Activated naive CD8-positive, alpha-beta T cell treated with anti-CD3 and anti-CD28 coated beads, Interleukin-2, amount 50 U/mL, for 24 hours (primary cell): ENCODE measurements around the gene GLRA1.
"Not testable (repeated sequence)": the region's sequence is repeated elsewhere in the genome, so short reads cannot be mapped to it uniquely, and the experiment has no call there.

Source experiments
- ATAC-seq: fragments of 150-1000 bp; cut with Tn5 transposase; one replicate; pipeline ENCODE4 v1.10.0; 2021
- DNase-seq: peaks from one replicate; pipeline ENCODE4 v3.0.0; 2021
- H3K27ac Mint-ChIP-seq: one replicate; pipeline ENCODE4 v1.8.0; 2021; ENCODE audit warnings: mild to moderate bottlenecking, mixed read lengths
- H3K27me3 Mint-ChIP-seq: one replicate; pipeline ENCODE4 v1.8.0; 2021; ENCODE audit warnings: mixed read lengths
- H3K36me3 Mint-ChIP-seq: one replicate; pipeline ENCODE4 v1.8.0; 2021; ENCODE audit warnings: low read depth, mixed read lengths
- H3K4me1 Mint-ChIP-seq: one replicate; pipeline ENCODE4 v1.8.0; 2021; ENCODE audit warnings: mixed read lengths
- H3K4me3 Mint-ChIP-seq: one replicate; pipeline ENCODE4 v1.8.0; 2021; ENCODE audit warnings: mild to moderate bottlenecking, moderate library complexity, mixed read lengths
- H3K9me3 Mint-ChIP-seq: one replicate; pipeline ENCODE4 v1.8.0; 2021; ENCODE audit warnings: mixed read lengths

Gene GLRA1

DNA sequence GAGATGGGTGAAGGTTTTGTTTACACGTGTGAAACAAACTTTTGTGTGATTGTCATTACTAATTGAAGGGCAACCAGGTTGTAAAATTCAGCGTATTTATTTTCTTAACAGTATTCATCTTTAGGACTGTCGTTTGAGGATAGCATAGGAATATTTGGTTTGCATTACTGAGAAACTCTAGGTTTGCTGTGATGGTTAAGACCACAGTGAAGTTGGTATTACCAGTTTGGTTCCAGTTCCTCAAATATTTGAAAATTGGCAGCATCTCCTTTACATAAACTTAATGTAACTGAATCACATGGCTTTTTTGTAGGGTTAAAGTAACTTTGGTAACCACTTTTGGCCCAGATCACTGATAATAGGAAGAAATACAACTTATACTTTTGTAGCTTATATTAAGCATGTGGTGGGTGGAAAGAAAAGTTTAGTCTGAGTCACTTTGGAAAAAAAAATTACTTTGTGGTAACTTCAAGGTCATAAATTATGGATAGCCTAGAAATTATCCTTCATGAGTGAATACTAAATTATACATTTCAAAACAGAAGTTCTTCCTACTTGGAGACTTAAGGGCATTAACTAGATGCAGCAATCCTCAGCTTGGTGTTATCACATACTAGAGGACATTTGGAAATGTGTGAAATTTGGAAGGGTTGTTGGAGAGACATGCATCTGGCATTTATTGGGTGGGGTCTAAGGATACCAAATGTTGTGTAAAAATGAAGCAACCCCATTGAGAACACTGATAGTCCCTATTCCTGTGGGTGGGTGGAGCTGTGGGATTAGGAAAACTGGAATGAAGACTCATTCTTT is 119.0 kb downstream of the GLRA1 start:
- no peak for ATAC-seq
- H3K4me3 Mint-ChIP-seq, result no peak overlapping the region
- peak overlapping the region; percentile 68 for H3K27ac Mint-ChIP-seq
- H3K36me3 Mint-ChIP-seq, result peaks cover 74% of the 10 kb centered on the region
- no peak for DNase-seq
- peaks cover 39% of the 10 kb centered on the region for H3K4me1 Mint-ChIP-seq
- no peaks in the 10 kb centered on the region for H3K27me3 Mint-ChIP-seq
- no peaks in the 10 kb centered on the region for H3K9me3 Mint-ChIP-seq

DNA sequence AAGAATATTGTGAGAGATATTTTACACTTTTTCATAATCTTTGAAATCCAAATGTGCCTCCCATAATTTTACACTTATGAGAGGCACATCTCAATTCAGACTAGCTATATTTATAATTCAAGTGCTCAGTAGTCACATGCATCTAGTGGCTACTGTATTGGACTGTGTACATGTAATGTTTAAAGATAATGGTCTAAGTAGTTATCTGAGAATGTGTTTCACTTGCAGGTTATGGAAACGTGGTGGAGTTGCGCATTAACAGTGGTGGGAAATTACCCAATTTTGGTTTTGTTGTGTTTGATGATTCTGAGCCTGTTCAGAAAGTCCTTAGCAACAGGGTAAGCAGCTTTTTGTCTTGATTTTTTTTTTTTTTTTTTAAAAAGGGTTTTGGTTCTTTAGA is 124.1 kb downstream of the GLRA1 start:
- H3K27me3 Mint-ChIP-seq, result no peaks in the 10 kb centered on the region
- ATAC-seq, result peak; percentile 18
- no peak overlapping the region for H3K4me3 Mint-ChIP-seq
- H3K36me3 Mint-ChIP-seq, result peaks cover 69% of the 10 kb centered on the region
- no peak overlapping the region for H3K27ac Mint-ChIP-seq
- no peak for DNase-seq
- no peaks in the 10 kb centered on the region for H3K9me3 Mint-ChIP-seq
- H3K4me1 Mint-ChIP-seq, result peaks cover 49% of the 10 kb centered on the region

DNA sequence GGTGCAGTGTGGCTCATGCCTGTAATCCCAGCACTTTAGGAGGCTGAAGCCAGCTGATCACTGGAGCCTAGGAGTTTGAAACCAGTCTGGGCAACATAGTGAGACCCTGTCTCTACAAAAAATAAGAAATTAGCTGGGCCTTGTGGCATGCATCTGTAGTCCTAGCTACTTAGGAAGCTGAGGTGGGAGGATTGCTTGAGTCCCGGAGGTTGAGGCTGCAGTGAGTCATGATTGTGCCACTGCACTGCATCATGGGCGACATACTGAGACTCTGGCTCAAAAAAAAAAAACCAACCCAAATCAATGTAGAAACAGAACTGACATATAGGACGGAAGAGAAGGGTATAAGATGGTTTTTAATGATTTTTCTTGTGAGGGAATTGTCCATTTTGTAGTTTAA is 125.2 kb downstream of the GLRA1 start:
- Mint-ChIP-seq H3K4me3 (no peak overlapping the region), H3K4me1 (peaks cover 42% of the 10 kb centered on the region), H3K27me3 (no peaks in the 10 kb centered on the region), H3K9me3 (no peaks in the 10 kb centered on the region), H3K27ac (peak overlapping the region; percentile 58), H3K36me3 (peaks cover 65% of the 10 kb centered on the region)
- DNase-seq (peak; percentile 10), ATAC-seq (peak; percentile 58)

DNA sequence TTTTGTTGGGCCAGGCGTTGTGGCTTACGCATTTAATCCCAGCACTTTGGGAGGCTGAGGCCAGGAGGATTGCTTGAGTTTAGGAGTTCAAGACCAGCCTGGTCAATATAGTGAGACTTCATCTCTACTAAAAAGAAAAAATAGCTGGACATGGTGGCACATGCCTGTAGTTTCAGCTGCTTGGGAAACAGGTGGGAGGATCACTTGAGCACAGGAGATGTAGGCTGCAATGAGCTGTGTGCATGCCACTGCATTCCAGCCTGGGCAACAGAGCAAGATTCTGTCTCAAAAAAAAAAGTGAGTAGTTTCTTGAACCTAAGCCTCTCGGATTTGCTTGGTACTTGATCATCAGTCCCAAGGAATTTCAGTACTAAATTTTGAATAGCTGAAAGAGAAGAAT is 126.0 kb downstream of the GLRA1 start:
- DNase-seq, result no peak
- no peaks in the 10 kb centered on the region for H3K27me3 Mint-ChIP-seq
- no peak overlapping the region for H3K4me3 Mint-ChIP-seq
- no peaks in the 10 kb centered on the region for H3K9me3 Mint-ChIP-seq
- peak overlapping the region; percentile 65 for H3K27ac Mint-ChIP-seq
- H3K36me3 Mint-ChIP-seq, result peaks cover 65% of the 10 kb centered on the region
- peaks cover 36% of the 10 kb centered on the region for H3K4me1 Mint-ChIP-seq
- ATAC-seq, result no peak

DNA sequence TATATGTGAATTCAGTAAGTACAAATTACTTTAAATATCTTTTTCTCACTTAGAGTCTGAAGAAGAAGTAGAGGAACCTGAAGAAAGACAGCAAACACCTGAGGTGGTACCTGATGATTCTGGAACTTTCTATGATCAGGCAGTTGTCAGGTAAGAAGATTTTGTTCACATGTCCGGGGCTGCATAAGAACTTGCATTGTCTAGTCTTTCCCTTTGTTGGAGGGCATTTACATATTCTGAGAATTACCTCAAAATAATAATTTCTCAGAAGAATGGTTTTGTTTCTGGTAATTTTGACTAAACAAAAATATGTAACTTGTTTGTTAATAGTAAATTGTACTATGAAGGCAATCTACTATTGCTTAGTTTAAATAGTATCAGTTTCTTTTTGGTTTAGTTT is 129.2 kb downstream of the GLRA1 start:
- Mint-ChIP-seq H3K27me3 (no peaks in the 10 kb centered on the region), H3K27ac (no peak overlapping the region), H3K4me3 (no peak overlapping the region), H3K36me3 (peaks cover 71% of the 10 kb centered on the region), H3K9me3 (no peaks in the 10 kb centered on the region), H3K4me1 (peaks cover 33% of the 10 kb centered on the region)
- ATAC-seq (no peak), DNase-seq (no peak)

DNA sequence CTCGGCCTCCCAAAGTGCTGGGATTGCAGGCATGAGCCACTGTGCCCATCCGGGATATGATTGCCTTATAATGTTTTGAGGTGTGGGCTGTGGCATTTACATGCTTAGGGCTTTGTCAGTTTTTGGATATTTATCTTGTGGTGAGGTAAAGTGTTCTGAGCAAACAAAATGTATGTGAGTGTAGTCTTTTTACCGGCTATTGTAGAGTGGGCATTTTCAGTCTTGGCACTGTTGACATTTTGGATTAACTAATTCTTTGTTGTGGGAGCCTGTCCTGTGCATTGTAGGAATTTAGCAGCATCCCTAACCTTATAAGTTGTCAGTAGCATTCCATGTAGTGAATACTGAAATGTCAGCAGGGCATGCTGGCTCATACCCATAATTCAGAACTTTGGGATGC is 131.3 kb downstream of the GLRA1 start:
- peaks cover 20% of the 10 kb centered on the region for H3K4me1 Mint-ChIP-seq
- ATAC-seq (no peak), DNase-seq (no peak)
- H3K27ac Mint-ChIP-seq, result no peak overlapping the region
- H3K36me3 Mint-ChIP-seq, result peaks cover 70% of the 10 kb centered on the region
- no peaks in the 10 kb centered on the region for H3K9me3 Mint-ChIP-seq
- no peak overlapping the region for H3K4me3 Mint-ChIP-seq
- no peaks in the 10 kb centered on the region for H3K27me3 Mint-ChIP-seq

DNA sequence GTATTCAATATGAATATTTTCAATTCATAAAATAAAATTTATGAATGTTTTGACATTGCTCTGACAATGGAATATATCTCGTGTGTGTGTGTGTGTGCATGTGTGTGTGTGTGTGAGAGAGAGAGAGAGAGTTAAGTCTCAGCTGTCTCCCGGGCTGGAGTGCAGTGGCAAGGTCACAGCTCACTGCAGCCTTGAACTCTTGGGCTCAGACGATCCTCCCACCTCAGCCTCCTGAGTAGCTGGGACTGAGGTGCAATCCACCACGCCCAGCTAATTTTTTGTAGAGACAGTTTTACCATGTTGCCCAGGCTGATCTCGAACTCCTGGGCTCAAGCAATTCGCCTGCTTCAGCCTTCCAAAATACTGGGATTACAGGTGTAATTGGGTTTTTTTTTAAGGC is 136.8 kb downstream of the GLRA1 start:
- DNase-seq (no peak), ATAC-seq (no peak)
- no peaks in the 10 kb centered on the region for H3K9me3 Mint-ChIP-seq
- peaks cover 52% of the 10 kb centered on the region for H3K36me3 Mint-ChIP-seq
- no peaks in the 10 kb centered on the region for H3K27me3 Mint-ChIP-seq
- H3K4me1 Mint-ChIP-seq, result peaks cover 35% of the 10 kb centered on the region
- no peak overlapping the region for H3K4me3 Mint-ChIP-seq
- H3K27ac Mint-ChIP-seq, result no peak overlapping the region

DNA sequence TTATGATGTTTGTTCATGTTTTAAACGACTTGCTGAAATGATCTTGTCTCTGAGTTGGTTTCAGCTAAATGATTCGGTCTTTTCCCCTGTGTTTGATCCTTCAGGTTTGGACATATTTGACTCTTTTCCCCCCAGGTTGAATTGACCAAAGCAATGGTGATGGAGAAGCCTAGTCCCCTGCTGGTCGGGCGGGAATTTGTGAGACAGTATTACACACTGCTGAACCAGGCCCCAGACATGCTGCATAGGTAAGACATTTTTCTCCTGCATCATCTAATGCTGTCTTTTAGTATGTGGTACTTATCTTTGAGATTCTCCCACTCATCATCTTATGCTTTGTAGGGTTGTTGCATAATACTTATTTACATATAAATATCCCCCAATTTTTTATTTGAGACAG is 138.2 kb downstream of the GLRA1 start:
- Mint-ChIP-seq H3K9me3 (no peaks in the 10 kb centered on the region), H3K36me3 (peaks cover 44% of the 10 kb centered on the region), H3K27ac (no peak overlapping the region), H3K4me3 (no peak overlapping the region), H3K27me3 (no peaks in the 10 kb centered on the region), H3K4me1 (peaks cover 45% of the 10 kb centered on the region)
- ATAC-seq (no peak), DNase-seq (no peak)

DNA sequence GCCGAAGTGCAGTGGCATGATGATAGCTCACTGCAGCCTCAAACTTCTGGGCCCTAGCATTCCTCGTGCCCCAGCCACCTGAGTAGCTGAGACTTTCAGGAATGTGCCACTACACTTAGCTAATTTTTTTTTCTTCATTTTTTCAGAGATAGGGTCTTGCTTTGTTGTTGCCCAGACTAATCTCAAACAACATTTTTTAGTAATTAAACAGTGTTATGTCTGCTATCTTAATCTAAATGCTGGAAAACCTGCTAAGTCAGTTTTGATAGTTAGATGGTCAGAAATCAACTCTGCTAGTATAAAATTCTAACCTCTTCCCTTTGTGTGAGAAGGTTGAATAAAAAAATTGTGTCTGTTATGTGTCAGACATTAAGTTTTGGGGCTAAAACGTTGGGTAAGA is 140.5 kb downstream of the GLRA1 start:
- Mint-ChIP-seq H3K4me3 (no peak overlapping the region), H3K27ac (no peak overlapping the region), H3K36me3 (peaks cover 33% of the 10 kb centered on the region), H3K9me3 (no peaks in the 10 kb centered on the region), H3K27me3 (no peaks in the 10 kb centered on the region), H3K4me1 (peaks cover 59% of the 10 kb centered on the region)
- DNase-seq (no peak), ATAC-seq (no peak)

DNA sequence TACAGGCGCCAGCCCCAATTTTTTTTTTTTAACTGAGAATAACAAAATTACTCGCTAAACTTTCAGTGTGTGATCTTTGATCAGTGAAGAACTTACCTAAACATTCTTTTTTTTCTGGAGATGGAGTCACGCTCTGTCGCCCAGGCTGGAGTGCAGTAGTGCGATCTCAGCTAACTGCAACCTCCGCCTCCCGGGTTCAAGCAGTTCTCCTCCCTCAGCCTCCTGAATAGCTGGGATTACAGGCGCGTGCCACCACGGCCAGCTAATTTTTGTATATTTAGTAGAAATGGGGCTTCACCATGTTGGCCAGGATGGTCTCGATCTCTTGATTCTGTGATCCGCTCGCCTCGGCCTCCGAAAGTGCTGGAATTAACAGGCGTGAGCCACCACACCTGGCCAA is 141.0 kb downstream of the GLRA1 start:
- not testable (repeated sequence) for H3K27ac Mint-ChIP-seq, H3K4me3 Mint-ChIP-seq, H3K9me3 Mint-ChIP-seq, H3K27me3 Mint-ChIP-seq, ATAC-seq, DNase-seq
- Mint-ChIP-seq H3K4me1 (peaks cover 64% of the 10 kb centered on the region), H3K36me3 (peaks cover 34% of the 10 kb centered on the region)

DNA sequence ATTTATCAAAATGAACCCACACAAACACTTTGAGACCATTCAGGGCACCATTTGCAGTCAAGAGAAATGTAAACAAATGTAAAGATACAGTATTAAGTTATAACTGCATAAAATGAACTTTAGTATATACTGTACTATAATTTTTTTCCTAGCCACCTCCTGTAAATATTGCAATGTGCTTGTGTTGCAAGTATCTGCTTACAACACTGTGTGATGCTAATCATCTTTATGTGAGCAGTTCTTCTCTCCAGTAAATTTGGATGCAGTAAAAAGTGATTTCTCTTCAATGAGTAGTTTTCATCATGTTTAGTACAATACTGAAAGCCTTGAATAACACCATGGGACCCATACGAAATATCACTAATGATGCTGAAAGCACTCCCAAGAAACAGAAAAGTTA is 143.4 kb downstream of the GLRA1 start:
- Mint-ChIP-seq H3K9me3 (no peaks in the 10 kb centered on the region), H3K27ac (peak overlapping the region; percentile 33), H3K27me3 (no peaks in the 10 kb centered on the region), H3K36me3 (peaks cover 38% of the 10 kb centered on the region), H3K4me3 (no peak overlapping the region), H3K4me1 (peaks cover 83% of the 10 kb centered on the region)
- DNase-seq (no peak), ATAC-seq (no peak)

DNA sequence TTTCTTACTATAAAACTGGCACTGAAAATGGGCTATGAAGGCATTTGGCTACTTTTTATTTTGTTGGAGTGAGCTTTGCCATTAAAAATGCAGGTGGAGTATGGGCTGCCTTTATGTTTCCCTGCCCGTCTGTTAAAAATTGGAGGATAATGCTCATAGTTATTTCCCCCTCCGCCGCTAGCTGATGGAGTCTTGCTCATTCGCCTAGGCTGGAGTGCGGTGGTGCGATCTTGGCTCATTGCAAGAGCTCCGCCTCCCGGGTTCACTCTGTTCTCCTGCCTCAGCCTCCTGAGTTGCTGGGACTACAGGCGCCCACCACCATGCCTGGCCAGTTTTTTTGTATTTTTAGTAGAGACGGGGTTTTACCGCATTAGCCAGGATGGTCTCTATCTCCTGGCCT is 144.3 kb downstream of the GLRA1 start:
- Mint-ChIP-seq H3K27ac (no peak overlapping the region), H3K27me3 (no peaks in the 10 kb centered on the region), H3K36me3 (peaks cover 42% of the 10 kb centered on the region), H3K4me1 (peaks cover 86% of the 10 kb centered on the region), H3K9me3 (no peaks in the 10 kb centered on the region), H3K4me3 (no peak overlapping the region)
- no peak for DNase-seq
- no peak for ATAC-seq

DNA sequence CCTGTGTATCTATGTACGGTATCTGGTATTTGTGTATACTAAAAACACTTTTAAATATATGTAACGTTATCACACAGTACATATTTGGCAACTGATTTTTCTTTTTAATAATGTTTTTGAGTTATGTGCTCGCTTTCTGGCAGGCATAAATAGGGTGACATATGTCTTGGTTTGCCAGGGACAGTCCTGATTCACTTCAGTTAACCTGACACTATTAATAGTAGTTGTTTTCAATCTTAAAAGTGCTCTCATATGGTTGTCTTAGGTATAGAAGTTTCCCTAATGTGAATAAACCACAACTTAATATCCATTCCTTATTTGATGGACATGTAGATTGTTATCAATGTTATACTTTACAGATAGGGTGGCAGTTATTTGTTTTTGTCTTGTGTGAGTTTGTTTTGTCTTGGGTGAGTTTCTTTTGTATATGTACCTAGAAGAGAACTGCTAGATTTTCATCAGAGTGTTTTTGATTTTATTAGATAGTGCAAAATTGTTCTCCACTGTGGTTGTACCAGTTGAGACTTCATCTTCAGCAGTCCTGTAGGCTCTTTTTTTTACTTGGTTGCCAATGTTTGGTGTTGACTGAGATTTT is 145.0 kb downstream of the GLRA1 start:
- peaks cover 89% of the 10 kb centered on the region for H3K4me1 Mint-ChIP-seq
- ATAC-seq, result no peak
- peak overlapping the region; percentile 52 for H3K27ac Mint-ChIP-seq
- no peak for DNase-seq
- peaks cover 49% of the 10 kb centered on the region for H3K36me3 Mint-ChIP-seq
- no peaks in the 10 kb centered on the region for H3K9me3 Mint-ChIP-seq
- H3K27me3 Mint-ChIP-seq, result no peaks in the 10 kb centered on the region
- H3K4me3 Mint-ChIP-seq, result peak overlapping the region; percentile 7

DNA sequence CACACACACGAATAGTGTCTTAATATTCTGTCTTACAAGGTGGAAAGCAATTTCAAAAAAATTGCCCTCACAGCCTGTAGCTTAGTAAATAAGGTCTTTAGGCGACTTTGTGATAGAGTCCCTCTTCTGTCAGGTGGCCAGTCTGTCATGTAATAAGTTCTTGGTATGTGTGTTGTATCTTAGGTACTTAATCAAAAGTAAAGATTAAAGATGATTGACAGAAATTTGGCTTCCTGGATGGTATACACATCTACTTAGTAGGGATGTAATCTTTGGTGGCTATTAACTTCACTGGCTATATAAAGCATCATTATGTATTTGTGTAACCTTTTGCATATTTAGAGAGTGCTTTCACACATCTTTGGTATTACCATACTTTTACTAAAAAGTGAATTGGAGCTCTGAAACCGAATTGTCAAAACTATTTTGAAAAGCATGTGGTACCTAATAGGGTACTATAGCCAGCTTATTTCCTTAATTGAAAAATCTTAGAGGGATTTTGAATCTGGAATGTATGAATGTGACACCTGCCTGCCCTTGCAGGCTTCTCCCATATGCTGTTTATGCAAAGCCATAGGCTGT is 149.5 kb downstream of the GLRA1 start:
- Mint-ChIP-seq H3K4me1 (peaks cover 65% of the 10 kb centered on the region), H3K27me3 (no peaks in the 10 kb centered on the region), H3K9me3 (no peaks in the 10 kb centered on the region), H3K27ac (peak overlapping the region; percentile 59), H3K36me3 (peaks cover 63% of the 10 kb centered on the region), H3K4me3 (peak overlapping the region; percentile 93)
- ATAC-seq (no peak), DNase-seq (no peak)

DNA sequence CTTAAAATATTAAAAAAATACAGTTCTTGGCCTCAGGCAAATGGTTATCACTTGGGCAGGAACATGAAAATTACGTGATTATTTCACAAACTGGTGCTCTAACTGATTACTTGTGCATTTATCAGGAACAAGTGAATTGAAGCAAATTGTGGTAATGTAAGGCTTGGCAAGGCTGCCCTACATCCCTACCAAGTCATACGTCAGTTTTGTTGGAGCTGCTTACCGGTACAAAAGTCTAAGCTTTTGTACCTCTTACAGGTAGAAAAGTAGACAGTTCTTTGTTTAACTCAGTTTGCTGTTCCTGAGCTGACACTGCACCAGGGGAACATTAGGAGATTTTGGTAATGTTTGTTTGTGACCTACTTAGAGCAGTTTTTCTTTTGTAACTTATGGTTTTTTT is 150.7 kb downstream of the GLRA1 start:
- H3K4me3 Mint-ChIP-seq, result peak overlapping the region; percentile 93
- H3K4me1 Mint-ChIP-seq, result peaks cover 57% of the 10 kb centered on the region
- H3K36me3 Mint-ChIP-seq, result peaks cover 53% of the 10 kb centered on the region
- no peaks in the 10 kb centered on the region for H3K9me3 Mint-ChIP-seq
- ATAC-seq (no peak), DNase-seq (no peak)
- no peaks in the 10 kb centered on the region for H3K27me3 Mint-ChIP-seq
- peak overlapping the region; percentile 64 for H3K27ac Mint-ChIP-seq
